ENCODE data around the gene FAM72D.
"Not testable (repeated sequence)": the region's sequence is repeated elsewhere in the genome, so short reads cannot be mapped to it uniquely, and the experiment has no call there.

GRCh38 chr1:145094655-145095211 lies 1.0 kb upstream of the FAM72D start:
- not testable (repeated sequence) for TF ChIP-seq POLR2AphosphoS5, POLR2A (IDR thresholded peaks at IDR 0.05; ENCODE audit: low read depth, low read length)

Measured in GM12892 (cell line).